A549 (cell line): ENCODE measurements around the gene PTPRJ. TPM values are rescaled to one million over a fixed set of nuclear protein-coding genes. Genes with fewer than 3 reads are reported as not detected.

Experiments used
- ATAC-seq, 2 experiments: fragments of 200-7000 bp in 1 of 2; fragments of >200 bp in 1 of 2; cut with Nextera tagmentation in 1 of 2; cut with Tn5 transposase in 1 of 2; 3 replicates each; pipeline versions ENCODE4 v1.8.0 to v1.9.1; 2018 to 2020; ENCODE audit warnings: mild to moderate bottlenecking in 1 of 2, moderate library complexity in 1 of 2
- CTCF ChIA-PET: fragments of 300-600 bp; sonication (Branson Sonifier 250); formaldehyde crosslinking; extraction: SDS; loops from one replicate; lab custom pipeline; 2021; ENCODE audit warnings: antibody characterized with exemption, inconsistent platforms; lab: Yijun Ruan, JAX
- POLR2A ChIA-PET: fragments of 350-600 bp; formaldehyde crosslinking; extraction: SDS; loops from one replicate; lab custom pipeline; 2021; ENCODE audit warnings: antibody characterized with exemption, inconsistent platforms; lab: Yijun Ruan, JAX
- DNase-seq, 2 experiments: peaks; one replicate each; pipeline versions ENCODE4 v3.0.0 to v3.0.0-alpha.2; 2011 to 2016; ENCODE audit warnings: low read depth in 1 of 2, low spot score in 1 of 2
- FAIRE-seq: peaks from 2 replicates; lab custom pipeline; 2011; peaks lifted over from hg19 to GRCh38; lab: Jason Lieb, UNC
- H3K27ac ChIP-seq, 2 experiments: fragments of >200 bp; sonication (Bioruptor Twin); formaldehyde crosslinking; 3 replicates each; pipeline ENCODE4 v1.5.1; 2016 to 2017
- H3K4me1 ChIP-seq: fragments of >200 bp; sonication (Bioruptor Twin); formaldehyde crosslinking; 3 replicates; pipeline ENCODE4 v1.6.1; 2016
- H3K4me2 ChIP-seq: fragments of >200 bp; sonication (Bioruptor Twin); formaldehyde crosslinking; 3 replicates; pipeline ENCODE4 v1.6.1; 2016
- H3K4me3 ChIP-seq: fragments of >200 bp; sonication (Bioruptor Twin); formaldehyde crosslinking; 3 replicates; pipeline ENCODE4 v1.5.1; 2016
- H3K9me3 ChIP-seq: fragments of >200 bp; sonication (Bioruptor Twin); formaldehyde crosslinking; 3 replicates; pipeline ENCODE4 v1.6.1; 2016
- ATOH8 ChIP-seq: fragments of 250-450 bp; sonication (Bioruptor Pico); IDR thresholded peaks from 2 replicates; pipeline ENCODE4 v1.5.0; 2020; ENCODE audit warnings: low read depth, mild to moderate bottlenecking, moderate library complexity
- BHLHE40 ChIP-seq: IDR thresholded peaks from 2 replicates; pipeline ENCODE4 v1.6.1; 2012; ENCODE audit warnings: low read depth, low read length, inconsistent platforms
- CBX2 ChIP-seq: fragments of 200-600 bp; sonication (generic); IDR thresholded peaks from 2 replicates; pipeline ENCODE4 v1.6.1; 2016; ENCODE audit warnings: low read depth, mild to moderate bottlenecking, borderline replicate concordance
- E2F6 ChIP-seq: IDR thresholded peaks from 2 replicates; pipeline ENCODE4 v1.6.1; 2012; ENCODE audit warnings: low read depth, borderline replicate concordance
- EHF ChIP-seq: fragments of 250-450 bp; sonication (Bioruptor Pico); IDR thresholded peaks from 2 replicates; pipeline ENCODE4 v1.5.0; 2020; ENCODE audit warnings: mild to moderate bottlenecking
- EP300 ChIP-seq, 2 experiments: fragments of >200 bp; sonication (Bioruptor Twin); formaldehyde crosslinking; IDR thresholded peaks; 2 replicates in 1 of 2; 3 replicates in 1 of 2; pipeline ENCODE4 v1.6.1; 2016 to 2017
- FOSL2 ChIP-seq, 2 experiments: fragments of 450-650 bp in 1 of 2; fragments of >200 bp in 1 of 2; sonication (Bioruptor Twin) in 1 of 2; formaldehyde crosslinking; IDR thresholded peaks; 2 replicates each; pipeline versions ENCODE4 v1.5.0 to v1.6.1; 2016 to 2020; ENCODE audit warnings: mild to moderate bottlenecking in 1 of 2, moderate library complexity in 1 of 2
- GATA3 ChIP-seq: IDR thresholded peaks from 2 replicates; pipeline ENCODE4 v1.6.1; 2012; ENCODE audit warnings: borderline replicate concordance
- HMGXB4 ChIP-seq: fragments of 250-450 bp; sonication (Bioruptor Pico); IDR thresholded peaks from 2 replicates; pipeline ENCODE4 v1.5.0; 2021; ENCODE audit warnings: mild to moderate bottlenecking, moderate library complexity, borderline replicate concordance
- HOXB13 ChIP-seq: fragments of 250-450 bp; sonication (Bioruptor Pico); IDR thresholded peaks from 2 replicates; pipeline ENCODE4 v1.5.0; 2020; ENCODE audit warnings: low read depth, mild to moderate bottlenecking, moderate library complexity
- JUN ChIP-seq, 2 experiments: fragments of >200 bp; sonication (Bioruptor Twin); formaldehyde crosslinking; IDR thresholded peaks; 2 replicates in 1 of 2; 3 replicates in 1 of 2; pipeline ENCODE4 v1.6.1; 2016 to 2017
- NFE2L2 ChIP-seq: fragments of 150-350 bp; conservative IDR thresholded peaks from 2 replicates; pipeline ENCODE4 v1.6.1; 2014; ENCODE audit warnings: low read length
- NR3C1 ChIP-seq: fragments of >200 bp; sonication (Bioruptor Twin); formaldehyde crosslinking; IDR thresholded peaks from 3 replicates; pipeline ENCODE4 v1.6.1; 2017
- PBX3 ChIP-seq: IDR thresholded peaks from 2 replicates; pipeline ENCODE4 v1.6.1; 2012
- PHF8 ChIP-seq: fragments of 200-600 bp; sonication (generic); IDR thresholded peaks from 2 replicates; pipeline ENCODE4 v1.6.1; 2016; ENCODE audit warnings: low read depth, mild to moderate bottlenecking, antibody characterized with exemption, moderate library complexity, borderline replicate concordance
- RCOR1 ChIP-seq: fragments of 150-350 bp; IDR thresholded peaks from 2 replicates; pipeline ENCODE4 v1.6.1; 2014; ENCODE audit warnings: antibody characterized with exemption, low read length, low read depth
- RFX5 ChIP-seq: fragments of 450-650 bp; IDR thresholded peaks from 2 replicates; pipeline ENCODE4 v1.7.1; 2014; ENCODE audit warnings: antibody characterized with exemption, mild to moderate bottlenecking, moderate library complexity
- ZFP36 ChIP-seq: fragments of 450-650 bp; IDR thresholded peaks from 2 replicates; pipeline ENCODE4 v1.6.1; 2014; ENCODE audit warnings: borderline replicate concordance; ENCODE audit not compliant: partially characterized antibody
- WGBS: methylation state at CpG from one replicate; pipeline ENCODE4 v1.1.6; 2017; ENCODE audit errors: missing lambda C conversion rate; 5-methylcytosine and 5-hydroxymethylcytosine counted together
- polyA plus RNA-seq, 4 experiments: library from polyadenylated mRNA; depleted of rRNA in 3 of 4; stranded (reverse); fragments of >200 nt; fragmentation: RNase III in 1 of 4; extraction: RNeasy Plus Mini Kit Qiagen cat#74134 plus additional on column Dnase treatment in 1 of 4; gene quantifications; 2 replicates in 3 of 4; 3 replicates in 1 of 4; pipeline ENCODE4 v1.2.3, GENCODE V29; 2011 to 2017

PTPRJ gene
- polyA plus RNA-seq, 2 of the 4 experiments (the other 2 are of a cell fraction) = 30.3 to 50.5 TPM

GRCh38 chr11:47998733-47999359 lies 18.5 kb downstream of the PTPRJ start (continued):
- TF ChIP-seq HMGXB4 (no peak), HOXB13 (CRISPR knock-in tag) (no peak), E2F6 (no peak)

- H3K4me3 ChIP-seq = no peak overlapping the region
- DNase-seq = no peak
- no peak for FAIRE-seq
- ChIA-PET CTCF (interaction anchor here (0.7 to 0.9 kb wide), 3 partner anchors 66 to 109 kb away, joined by 3 to 4 read pairs (median 3); no protein-coding TSS in a partner anchor), POLR2A (no interaction called here)
- ATAC-seq = no peak
- peaks cover 97% of the 10 kb centered on the region for H3K4me1 ChIP-seq
- WGBS = 73% methylated on average over 5 of the region's 5 CpGs
- no peaks in the 10 kb centered on the region for H3K9me3 ChIP-seq
- peak overlapping the region; percentile 86 to 100 for H3K27ac ChIP-seq
- peak overlapping the region; percentile 79 for H3K4me2 ChIP-seq
- TF ChIP-seq JUN (IDR thresholded peaks at IDR 0.05) (no peak), NR3C1 (no peak), RFX5 (no peak), PBX3 (no peak), EP300 (IDR thresholded peaks at IDR 0.05) (no peak), GATA3 (no peak), HOXB13 (CRISPR knock-in tag) (no peak), PHF8 (no peak), ZFP36 (no peak), BHLHE40 (no peak), ATOH8 (CRISPR knock-in tag) (no peak), NFE2L2 (no peak), RCOR1 (no peak), EHF (CRISPR knock-in tag) (no peak), CBX2 (no peak)
Observed at GRCh38 chr11:48000432-48000831, 20.1 kb downstream of the PTPRJ start.

- 10% methylated on average over 2 of the region's 2 CpGs for WGBS
- no peak for FAIRE-seq
- peak overlapping the region; percentile 86 to 100 for H3K27ac ChIP-seq
- POLR2A ChIA-PET = no interaction called here
- TF ChIP-seq ZFP36 (peak; percentile 82), JUN (IDR thresholded peaks at IDR 0.05) (peak in 1 of 2 experiments; percentile 42; a peak in 1 of 5 replicates), FOSL2 (IDR thresholded peaks at IDR 0.05) (no peak), FOSL2 (CRISPR knock-in tag; IDR thresholded peaks at IDR 0.05) (no peak), CBX2 (no peak)
- H3K4me2 ChIP-seq = peak overlapping the region; percentile 79
- peaks cover 100% of the 10 kb centered on the region for H3K4me1 ChIP-seq
- no peaks in the 10 kb centered on the region for H3K9me3 ChIP-seq
- DNase-seq = peak; percentile 36 to 84
- CTCF ChIA-PET = interaction anchor here (0.6 to 1.5 kb wide), 7 partner anchors 10 to 108 kb away, joined by 3 to 5 read pairs (median 4); no protein-coding TSS in a partner anchor
- H3K4me3 ChIP-seq = no peak overlapping the region
- peak; percentile 41 to 71 for ATAC-seq
Observed at GRCh38 chr11:48001438-48002021, 21.2 kb downstream of the PTPRJ start.
